AG09319 (cell line): ENCODE data around the gene RIPK1.
"Not testable (repeated sequence)": the region's sequence is repeated elsewhere in the genome, so short reads cannot be mapped to it uniquely, and the experiment has no call there.

Experiments
- DNase-seq: peaks from one replicate; pipeline ENCODE4 v3.0.0-alpha.2; 2010; ENCODE audit warnings: low read depth; ENCODE audit errors: extremely low read depth
- CTCF ChIP-seq: IDR thresholded peaks from 2 replicates; pipeline ENCODE4 v1.5.1; 2011; ENCODE audit warnings: low read depth, mild to moderate bottlenecking, inconsistent platforms, low read length, moderate library complexity

The RIPK1 gene

GRCh38 chr6:3133515-3133914, 65.2 kb downstream of the RIPK1 start:
- DNase-seq: no peak
- TF ChIP-seq CTCF: no peak

- no peak for DNase-seq
Observed at GRCh38 chr6:3135668-3136291, 67.5 kb downstream of the RIPK1 start.

GRCh38 chr6:3136292-3137011, 68.2 kb downstream of the RIPK1 start:
- TF ChIP-seq CTCF: no peak
- no peak for DNase-seq

More at GRCh38 chr6:3135668-3136291, 67.5 kb downstream of the RIPK1 start:
- TF ChIP-seq CTCF: no peak

GRCh38 chr6:3137057-3137777, 68.9 kb downstream of the RIPK1 start:
- TF ChIP-seq CTCF: no peak
- DNase-seq: no peak

GRCh38 chr6:3137873-3138272, 69.6 kb downstream of the RIPK1 start:
- DNase-seq: not testable (repeated sequence)

GRCh38 chr6:3138341-3138740, 70.0 kb downstream of the RIPK1 start:
- no peak for DNase-seq
- no peak for TF ChIP-seq CTCF

GRCh38 chr6:3139090-3139903, 71.0 kb downstream of the RIPK1 start:
- TF ChIP-seq CTCF: no peak
- DNase-seq: no peak
